ENCODE data around the gene GALNS.

DNA sequence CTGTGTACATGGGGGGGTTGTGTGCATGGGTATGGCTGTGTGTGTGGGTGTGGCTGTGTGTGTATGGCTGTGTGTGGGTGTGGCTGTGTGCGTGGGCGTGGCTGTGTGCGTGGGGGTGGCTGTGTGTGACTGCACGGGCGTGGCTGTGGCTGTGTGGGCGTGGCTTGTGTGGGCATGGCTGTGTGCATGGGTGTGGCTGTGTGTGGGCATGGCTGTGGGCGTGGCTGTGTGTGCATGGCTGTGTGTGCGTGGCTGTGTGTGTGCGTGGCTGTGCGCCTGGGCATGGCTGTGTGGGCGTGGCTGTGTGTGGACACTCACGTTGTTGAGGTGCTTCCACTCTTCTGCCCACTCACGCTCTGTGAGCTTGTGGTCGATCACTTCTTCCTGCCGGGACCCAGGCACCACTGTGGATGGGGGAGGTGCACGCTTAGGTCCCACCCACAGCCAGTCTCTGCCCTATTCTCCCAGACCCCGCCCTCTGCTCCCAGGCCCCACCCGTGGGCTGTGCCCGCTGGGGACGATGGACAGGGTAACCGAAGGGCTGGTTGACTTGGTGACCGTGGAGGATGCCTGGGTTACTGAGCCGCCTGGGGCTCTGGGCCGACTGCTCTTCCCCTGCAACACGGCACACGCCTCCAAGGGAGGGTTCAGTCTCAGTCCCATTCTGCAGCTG, 25.7 kb upstream of the GALNS start:
- TF ChIP-seq, protein P1, sequence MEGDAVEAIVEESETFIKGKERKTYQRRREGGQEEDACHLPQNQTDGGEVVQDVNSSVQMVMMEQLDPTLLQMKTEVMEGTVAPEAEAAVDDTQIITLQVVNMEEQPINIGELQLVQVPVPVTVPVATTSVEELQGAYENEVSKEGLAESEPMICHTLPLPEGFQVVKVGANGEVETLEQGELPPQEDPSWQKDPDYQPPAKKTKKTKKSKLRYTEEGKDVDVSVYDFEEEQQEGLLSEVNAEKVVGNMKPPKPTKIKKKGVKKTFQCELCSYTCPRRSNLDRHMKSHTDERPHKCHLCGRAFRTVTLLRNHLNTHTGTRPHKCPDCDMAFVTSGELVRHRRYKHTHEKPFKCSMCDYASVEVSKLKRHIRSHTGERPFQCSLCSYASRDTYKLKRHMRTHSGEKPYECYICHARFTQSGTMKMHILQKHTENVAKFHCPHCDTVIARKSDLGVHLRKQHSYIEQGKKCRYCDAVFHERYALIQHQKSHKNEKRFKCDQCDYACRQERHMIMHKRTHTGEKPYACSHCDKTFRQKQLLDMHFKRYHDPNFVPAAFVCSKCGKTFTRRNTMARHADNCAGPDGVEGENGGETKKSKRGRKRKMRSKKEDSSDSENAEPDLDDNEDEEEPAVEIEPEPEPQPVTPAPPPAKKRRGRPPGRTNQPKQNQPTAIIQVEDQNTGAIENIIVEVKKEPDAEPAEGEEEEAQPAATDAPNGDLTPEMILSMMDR (conservative IDR thresholded peaks at IDR 0.05; ENCODE audit: low read length), result no peak
- TF ChIP-seq EZH2phosphoT487 (IDR thresholded peaks at IDR 0.05; ENCODE audit: borderline replicate concordance), result no peak

All from Loucy (cell line).